Anterior cingulate cortex (tissue), 58 donors: ENCODE data around the gene AKAP13.

Experiments
- DNase-seq, 58 donors: peaks; one replicate each; lab custom pipeline; 2025; lab: John Stamatoyannopoulos, UW

AKAP13 gene

GRCh38 chr15:85741021-85741421, 360.6 kb downstream of the AKAP13 start:
- DNase-seq, result peak in 4 of 58 donors; percentile 19 to 30 (median 26)

- DNase-seq, result no peak
Observed at GRCh38 chr15:85741662-85742061, 361.3 kb downstream of the AKAP13 start.

- DNase-seq, result peak in 26 of 58 donors; percentile 27 to 74 (median 50)
Observed at GRCh38 chr15:85742186-85742821, 361.9 kb downstream of the AKAP13 start.

- DNase-seq, result no peak
Observed at GRCh38 chr15:85743392-85744055, 363.1 kb downstream of the AKAP13 start.

- DNase-seq, result no peak
Observed at GRCh38 chr15:85744579-85744978, 364.2 kb downstream of the AKAP13 start.

- no peak for DNase-seq
Observed at GRCh38 chr15:85745023-85745422, 364.6 kb downstream of the AKAP13 start.

GRCh38 chr15:85745525-85746150, 365.2 kb downstream of the AKAP13 start:
- no peak for DNase-seq

GRCh38 chr15:85746641-85747040, 366.2 kb downstream of the AKAP13 start:
- no peak for DNase-seq

- no peak for DNase-seq
Observed at GRCh38 chr15:85748176-85748575, 367.8 kb downstream of the AKAP13 start.

GRCh38 chr15:85748729-85749128, 368.3 kb downstream of the AKAP13 start:
- DNase-seq, result no peak

GRCh38 chr15:85749261-85750151, 369.1 kb downstream of the AKAP13 start:
- peak in 28 of 58 donors; percentile 23 to 76 (median 44) for DNase-seq

GRCh38 chr15:85750319-85751290, 370.2 kb downstream of the AKAP13 start:
- DNase-seq, result peak in 50 of 58 donors; percentile 47 to 95 (median 75)

- DNase-seq, result peak in 48 of 58 donors; percentile 37 to 94 (median 69)
Observed at GRCh38 chr15:85751291-85752123, 371.1 kb downstream of the AKAP13 start.

- peak in 2 of 58 donors; percentile 59 to 74 for DNase-seq
Observed at GRCh38 chr15:85752124-85752475, 371.7 kb downstream of the AKAP13 start.

- DNase-seq, result peak in 5 of 58 donors; percentile 19 to 34 (median 29)
Observed at GRCh38 chr15:85752491-85752961, 372.1 kb downstream of the AKAP13 start.

GRCh38 chr15:85753261-85753660, 372.9 kb downstream of the AKAP13 start:
- no peak for DNase-seq

- no peak for DNase-seq
Observed at GRCh38 chr15:85753791-85754452, 373.5 kb downstream of the AKAP13 start.

GRCh38 chr15:85754989-85755388, 374.6 kb downstream of the AKAP13 start:
- DNase-seq, result peak in 6 of 58 donors; percentile 15 to 43 (median 25)
